BLaER1 treated with 17β-estradiol and CSF1 and Interleukin-3, amounts not matched to agents 10 nM and 100 nM (cell line): ENCODE data around the gene ECT2.
"Not testable (repeated sequence)": the region's sequence is repeated elsewhere in the genome, so short reads cannot be mapped to it uniquely, and the experiment has no call there.

Experiments used
- H3K27ac ChIP-seq, 11 experiments: shearing (Covaris generic); formaldehyde crosslinking; 2 replicates each; pipeline ENCODE4 v1.8.1; 2022
- H3K27me3 ChIP-seq, 11 experiments: shearing (Covaris generic); formaldehyde crosslinking; 2 replicates each; pipeline ENCODE4 v1.8.1; 2022
- H3K36me3 ChIP-seq, 11 experiments: shearing (Covaris generic); formaldehyde crosslinking; 2 replicates each; pipeline ENCODE4 v1.8.1; 2022
- H3K4me1 ChIP-seq, 10 experiments: shearing (Covaris generic); formaldehyde crosslinking; 2 replicates each; pipeline ENCODE4 v1.8.1; 2022
- H3K4me2 ChIP-seq, 11 experiments: shearing (Covaris generic); formaldehyde crosslinking; 2 replicates each; pipeline ENCODE4 v1.8.1; 2022
- H3K4me3 ChIP-seq, 10 experiments: shearing (Covaris generic); formaldehyde crosslinking; 2 replicates each; pipeline ENCODE4 v1.8.1; 2022
- H3K9ac ChIP-seq, 11 experiments: shearing (Covaris generic); formaldehyde crosslinking; 2 replicates each; pipeline ENCODE4 v1.8.1; 2022
- H3K9me3 ChIP-seq, 11 experiments: shearing (Covaris generic); formaldehyde crosslinking; replicated peaks in 1 of 11; 2 replicates each; pipeline ENCODE4 v1.8.1; 2022
- H4K20me1 ChIP-seq, 11 experiments: shearing (Covaris generic); formaldehyde crosslinking; 2 replicates each; pipeline ENCODE4 v1.8.1; 2022
- Cebpa-rat ChIP-seq, 11 experiments: shearing (Covaris generic); IDR thresholded peaks; 2 replicates each; pipeline ENCODE4 v1.8.1; 2022

Gene ECT2

DNA sequence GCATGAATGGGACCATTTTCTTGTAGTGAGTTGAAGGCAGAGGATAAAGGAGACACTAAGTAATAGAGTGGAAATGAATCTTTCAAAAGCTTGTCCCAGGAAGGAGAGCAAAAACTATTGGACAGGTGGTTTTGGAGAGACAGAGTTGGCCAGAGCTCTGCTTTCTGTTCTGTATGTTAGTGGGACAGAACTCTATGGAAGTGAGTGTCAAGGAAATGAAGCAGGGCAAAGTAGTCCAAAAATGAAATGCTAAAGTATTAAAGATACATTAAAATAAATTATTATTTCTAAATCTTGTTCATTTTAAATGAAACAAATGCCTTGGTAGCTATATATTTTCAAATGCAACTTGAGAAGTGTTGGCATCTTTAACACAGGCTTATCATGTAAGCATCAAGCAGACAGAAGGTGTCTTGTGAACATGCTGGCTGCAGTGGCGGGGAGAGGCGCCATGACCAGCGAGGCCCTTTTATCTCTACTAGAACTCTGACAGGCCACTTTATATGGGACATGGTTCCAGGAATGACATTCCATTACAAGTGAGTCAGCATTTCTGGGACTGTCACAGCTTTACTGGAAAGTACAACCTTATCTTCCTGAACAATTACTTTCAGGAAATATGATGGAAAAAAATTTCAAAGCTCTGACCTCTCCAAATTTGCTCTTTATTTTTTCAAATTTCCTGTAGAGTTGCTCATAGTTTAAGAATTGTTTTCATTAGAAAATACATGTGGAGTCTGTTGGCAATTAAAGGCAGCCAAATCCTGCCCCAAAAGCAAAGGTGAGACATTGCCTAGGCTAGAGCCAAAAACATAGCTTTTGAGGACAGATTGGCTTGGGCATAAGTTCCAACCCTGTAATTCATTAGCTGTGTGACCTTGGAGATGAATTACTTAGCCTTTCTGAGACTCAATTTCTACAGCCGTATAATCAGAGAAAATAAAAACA lies 106.5 kb downstream of the ECT2 start:
- Histone ChIP-seq H3K27me3 (no peaks in the 10 kb centered on the region), H3K4me2 (no peak overlapping the region), H3K27ac (no peak overlapping the region), H4K20me1 (no peaks in the 10 kb centered on the region), H3K9me3 (no peaks in the 10 kb centered on the region), H3K4me3 (no peak overlapping the region), H3K4me1 (peaks cover 0 to 18% (median 0%) of the 10 kb centered on the region in 10 experiments; a peak in 6 of 20 replicates), H3K9ac (no peak overlapping the region), H3K36me3 (no peaks in the 10 kb centered on the region)
- no peak for TF ChIP-seq Cebpa-rat (IDR thresholded peaks at IDR 0.05)

DNA sequence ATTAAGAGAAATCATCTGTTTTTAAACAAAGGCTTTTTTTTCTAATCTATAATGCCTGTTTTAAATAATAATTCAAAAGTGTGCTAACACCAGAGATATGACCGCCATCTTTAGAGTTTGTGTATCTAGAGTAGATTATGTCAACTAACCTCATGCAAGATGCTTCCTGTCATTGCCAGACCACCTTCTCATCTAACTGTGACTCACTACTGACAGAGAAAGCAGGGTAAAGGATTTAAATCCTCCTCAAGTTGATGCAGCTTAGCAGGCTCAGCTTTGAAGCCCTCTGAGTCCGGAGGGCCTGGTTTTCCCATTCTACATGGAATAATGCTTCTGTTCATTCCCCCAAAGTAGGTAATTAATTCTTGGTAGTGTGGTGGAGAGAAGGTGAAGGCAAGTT lies 108.5 kb downstream of the ECT2 start:
- no peaks in the 10 kb centered on the region for H3K36me3 ChIP-seq
- 0 out of 22 replicates have a peak overlapping the region, but pooled peaks of 1 of the 11 experiments have one; percentile 6 for H3K4me2 ChIP-seq
- H3K27me3 ChIP-seq = no peaks in the 10 kb centered on the region
- no peak overlapping the region for H3K9ac ChIP-seq
- H3K4me3 ChIP-seq = no peak overlapping the region
- no peak overlapping the region for H3K27ac ChIP-seq
- H3K9me3 ChIP-seq = no peaks in the 10 kb centered on the region
- peaks cover 0 to 4% (median 0%) of the 10 kb centered on the region in 10 experiments; a peak in 5 of 20 replicates for H3K4me1 ChIP-seq
- no peaks in the 10 kb centered on the region for H4K20me1 ChIP-seq
- no peak for TF ChIP-seq Cebpa-rat (IDR thresholded peaks at IDR 0.05)

DNA sequence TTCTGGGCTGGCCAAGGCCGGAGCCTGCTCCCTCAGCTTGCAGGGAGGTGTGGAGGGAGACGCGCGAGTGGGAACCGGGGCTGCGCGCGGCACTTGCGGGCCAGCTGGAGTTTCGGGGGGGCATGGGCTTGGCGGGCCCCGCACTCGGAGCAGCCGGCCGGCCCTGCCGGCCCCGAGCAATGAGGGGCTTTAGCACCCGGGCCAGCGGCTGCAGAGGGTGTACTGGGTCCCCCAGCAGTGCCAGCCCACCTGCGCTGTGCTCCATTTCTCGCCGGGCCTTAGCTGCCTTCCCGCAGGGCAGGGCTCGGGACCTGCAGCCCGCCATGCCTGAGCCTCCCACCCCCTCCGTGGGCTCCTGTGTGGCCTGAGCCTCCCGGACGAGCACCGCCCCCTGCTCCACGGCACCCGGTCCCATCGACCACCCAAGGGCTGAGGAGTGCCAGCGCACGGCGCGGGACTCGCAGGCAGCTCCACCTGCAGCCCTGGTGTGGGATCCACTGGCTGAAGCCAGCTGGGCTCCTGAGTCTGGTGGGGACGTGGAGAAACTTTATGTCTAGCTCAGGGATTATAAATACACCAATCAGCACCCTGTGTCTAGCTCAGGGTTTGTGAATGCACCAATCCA lies 116.3 kb downstream of the ECT2 start:
- not testable (repeated sequence) for H3K27me3 ChIP-seq, H4K20me1 ChIP-seq, H3K9ac ChIP-seq, H3K4me2 ChIP-seq, H3K36me3 ChIP-seq, H3K4me3 ChIP-seq, H3K27ac ChIP-seq
- H3K9me3 ChIP-seq = peaks cover 0 to 23% (median 8%) of the 10 kb centered on the region in 11 experiments; a peak in 10 of 22 replicates
- H3K4me1 ChIP-seq = peaks cover 11 to 17% (median 13%) of the 10 kb centered on the region in 10 experiments; a peak in 19 of 20 replicates

DNA sequence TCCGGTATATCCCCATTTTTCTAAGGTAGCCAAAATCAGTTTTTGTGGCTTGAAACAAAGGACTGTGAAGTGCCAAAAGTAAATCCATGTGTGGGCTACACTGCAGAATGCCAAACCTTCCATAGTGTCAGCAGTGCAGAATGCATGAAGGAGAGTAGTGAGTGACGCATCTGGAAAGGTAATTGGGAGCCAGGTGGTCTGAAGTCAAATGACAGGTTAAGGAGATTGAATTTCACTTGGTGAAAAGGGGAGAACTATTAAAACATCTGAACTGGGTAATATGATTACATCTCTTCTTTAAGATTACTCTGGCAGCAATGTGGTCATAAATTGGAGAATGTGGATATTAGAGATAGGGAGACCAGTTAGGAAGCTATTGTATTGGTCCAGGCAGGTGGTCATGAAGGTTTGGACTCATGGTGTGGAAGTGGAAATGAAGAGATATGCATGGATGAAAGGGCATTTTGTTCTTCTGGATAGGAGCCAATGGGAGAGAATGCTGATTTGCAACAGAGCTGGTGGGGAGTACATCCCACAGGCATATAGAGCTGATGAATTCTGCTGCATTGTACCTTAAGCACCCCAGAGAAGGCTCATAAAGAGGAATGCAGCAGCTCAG lies 118.2 kb downstream of the ECT2 start:
- Histone ChIP-seq H3K4me2 (peak overlapping the region in 1 of 11 experiments; percentile 38; a peak in 2 of 22 replicates), H3K36me3 (no peaks in the 10 kb centered on the region), H4K20me1 (no peaks in the 10 kb centered on the region), H3K4me3 (no peak overlapping the region), H3K27ac (no peak overlapping the region), H3K4me1 (peaks cover 11 to 17% (median 13%) of the 10 kb centered on the region in 10 experiments; a peak in 19 of 20 replicates), H3K27me3 (no peaks in the 10 kb centered on the region), H3K9ac (no peak overlapping the region), H3K9me3 (peaks cover 0 to 23% (median 8%) of the 10 kb centered on the region in 11 experiments; a peak in 10 of 22 replicates)
- TF ChIP-seq Cebpa-rat (IDR thresholded peaks at IDR 0.05) = no peak

DNA sequence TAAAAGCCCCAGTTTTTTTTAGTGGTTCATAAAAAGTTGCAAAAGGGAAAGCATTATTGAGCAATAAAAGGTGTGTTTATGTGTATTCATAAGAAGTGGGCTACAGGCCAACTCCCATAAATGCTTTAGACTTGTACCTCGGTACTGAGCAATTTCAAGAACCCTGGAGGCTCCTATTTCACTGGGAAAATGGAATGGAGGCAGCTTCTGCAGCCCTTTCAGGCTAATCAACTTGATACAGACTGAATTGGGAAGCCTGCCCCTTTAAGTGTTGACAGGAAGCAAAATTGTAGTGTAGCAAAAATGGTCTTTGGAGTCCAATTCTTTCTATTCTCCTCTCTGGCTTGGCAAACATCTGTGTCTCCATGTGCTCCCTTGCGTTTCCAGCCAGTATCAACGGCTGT lies 118.8 kb downstream of the ECT2 start:
- Histone ChIP-seq H3K9ac (no peak overlapping the region), H3K27ac (no peak overlapping the region), H3K27me3 (no peaks in the 10 kb centered on the region), H3K36me3 (no peaks in the 10 kb centered on the region), H3K4me1 (peaks cover 11 to 17% (median 13%) of the 10 kb centered on the region in 10 experiments; a peak in 19 of 20 replicates), H3K4me3 (no peak overlapping the region), H3K9me3 (peaks cover 0 to 23% (median 8%) of the 10 kb centered on the region in 11 experiments; a peak in 10 of 22 replicates), H3K4me2 (peak overlapping the region; percentile 32 to 68 (median 50); a peak in 21 of 22 replicates), H4K20me1 (no peaks in the 10 kb centered on the region)
- no peak for TF ChIP-seq Cebpa-rat (IDR thresholded peaks at IDR 0.05)

DNA sequence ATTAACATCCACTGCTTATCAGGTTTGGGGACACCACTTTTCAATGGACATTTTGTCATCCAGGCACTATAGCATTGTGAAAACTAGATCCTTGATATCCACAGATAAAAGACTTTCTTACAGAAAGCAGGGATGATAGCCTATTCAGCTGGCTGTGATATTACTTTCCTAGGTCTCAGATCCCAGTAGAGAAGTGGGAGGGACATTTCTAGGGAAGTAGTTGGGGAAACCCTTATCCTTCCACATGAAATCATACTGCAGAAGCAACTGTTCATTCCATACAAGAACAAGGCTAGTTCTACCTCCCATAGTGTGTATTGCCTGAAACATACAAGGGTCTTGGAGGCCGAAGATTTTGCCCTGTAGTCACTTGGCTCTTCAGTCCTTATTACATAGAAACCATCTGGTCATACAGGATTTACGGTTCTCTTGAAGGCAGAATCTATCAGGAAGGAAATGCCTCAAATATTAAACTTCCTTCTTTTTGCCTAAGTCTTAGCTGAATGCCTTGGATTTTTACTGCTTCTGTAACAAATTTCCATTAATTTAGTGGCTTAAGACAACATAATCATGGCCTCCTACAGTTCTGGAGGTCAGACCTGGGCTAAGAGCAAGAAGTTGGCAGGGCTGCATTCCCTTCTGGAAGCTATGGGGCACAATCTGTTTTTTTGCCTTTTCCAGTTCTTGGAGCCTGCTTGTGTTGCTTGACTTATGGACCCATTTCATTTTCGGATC lies 119.4 kb downstream of the ECT2 start:
- Histone ChIP-seq H3K27ac (no peak overlapping the region), H3K4me3 (no peak overlapping the region), H3K4me1 (peaks cover 11 to 17% (median 13%) of the 10 kb centered on the region in 10 experiments; a peak in 19 of 20 replicates), H3K36me3 (no peaks in the 10 kb centered on the region), H3K4me2 (peak overlapping the region; percentile 32 to 68 (median 50)), H3K9ac (no peak overlapping the region), H3K9me3 (peaks cover 0 to 23% (median 8%) of the 10 kb centered on the region in 11 experiments; a peak in 10 of 22 replicates), H3K27me3 (no peaks in the 10 kb centered on the region), H4K20me1 (no peaks in the 10 kb centered on the region)
- TF ChIP-seq Cebpa-rat (IDR thresholded peaks at IDR 0.05) = no peak
